NCI-H2196 (cell line): ENCODE results near the gene ZEB2.

Experiments
- DNase-seq: peaks from one replicate; lab custom pipeline; 2025; ENCODE audit not compliant: unreplicated experiment; lab: John Stamatoyannopoulos, UW

ZEB2 gene

GRCh38 chr2:144513388-144514101 is 6.4 kb downstream of the ZEB2 start:
- no peak for DNase-seq

GRCh38 chr2:144512891-144513351 is 7.0 kb downstream of the ZEB2 start:
- no peak for DNase-seq

GRCh38 chr2:144512470-144512869 is 7.4 kb downstream of the ZEB2 start:
- no peak for DNase-seq

- DNase-seq = no peak
Observed at GRCh38 chr2:144511937-144512336, 8.0 kb downstream of the ZEB2 start.

- DNase-seq = no peak
Observed at GRCh38 chr2:144511226-144511810, 8.6 kb downstream of the ZEB2 start.

GRCh38 chr2:144510294-144510991 is 9.5 kb downstream of the ZEB2 start:
- DNase-seq = no peak

- DNase-seq = no peak
Observed at GRCh38 chr2:144509879-144510221, 10.1 kb downstream of the ZEB2 start.

GRCh38 chr2:144509001-144509878 is 10.7 kb downstream of the ZEB2 start:
- DNase-seq = no peak

- no peak for DNase-seq
Observed at GRCh38 chr2:144508172-144508851, 11.6 kb downstream of the ZEB2 start.

- DNase-seq = no peak
Observed at GRCh38 chr2:144507441-144508171, 12.3 kb downstream of the ZEB2 start.

- no peak for DNase-seq
Observed at GRCh38 chr2:144505245-144505831, 14.6 kb downstream of the ZEB2 start.

- no peak for DNase-seq
Observed at GRCh38 chr2:144504218-144504641, 15.7 kb downstream of the ZEB2 start.

- DNase-seq = no peak
Observed at GRCh38 chr2:144503242-144503641, 16.7 kb downstream of the ZEB2 start.

- DNase-seq = no peak
Observed at GRCh38 chr2:144502369-144502768, 17.6 kb downstream of the ZEB2 start.

GRCh38 chr2:144501627-144502026 is 18.3 kb downstream of the ZEB2 start:
- no peak for DNase-seq

- no peak for DNase-seq
Observed at GRCh38 chr2:144501118-144501517, 18.8 kb downstream of the ZEB2 start.

GRCh38 chr2:144500563-144500962 is 19.4 kb downstream of the ZEB2 start:
- DNase-seq = no peak

GRCh38 chr2:144498277-144498676 is 21.6 kb downstream of the ZEB2 start:
- DNase-seq = no peak

GRCh38 chr2:144496977-144497598 is 22.8 kb downstream of the ZEB2 start:
- DNase-seq = no peak
